Measurements from ENCODE around the gene UTP11.

GRCh38 chr1:37983546-37983945 lies 29.0 kb upstream of the UTP11 start:
- TF ChIP-seq, protein P1, sequence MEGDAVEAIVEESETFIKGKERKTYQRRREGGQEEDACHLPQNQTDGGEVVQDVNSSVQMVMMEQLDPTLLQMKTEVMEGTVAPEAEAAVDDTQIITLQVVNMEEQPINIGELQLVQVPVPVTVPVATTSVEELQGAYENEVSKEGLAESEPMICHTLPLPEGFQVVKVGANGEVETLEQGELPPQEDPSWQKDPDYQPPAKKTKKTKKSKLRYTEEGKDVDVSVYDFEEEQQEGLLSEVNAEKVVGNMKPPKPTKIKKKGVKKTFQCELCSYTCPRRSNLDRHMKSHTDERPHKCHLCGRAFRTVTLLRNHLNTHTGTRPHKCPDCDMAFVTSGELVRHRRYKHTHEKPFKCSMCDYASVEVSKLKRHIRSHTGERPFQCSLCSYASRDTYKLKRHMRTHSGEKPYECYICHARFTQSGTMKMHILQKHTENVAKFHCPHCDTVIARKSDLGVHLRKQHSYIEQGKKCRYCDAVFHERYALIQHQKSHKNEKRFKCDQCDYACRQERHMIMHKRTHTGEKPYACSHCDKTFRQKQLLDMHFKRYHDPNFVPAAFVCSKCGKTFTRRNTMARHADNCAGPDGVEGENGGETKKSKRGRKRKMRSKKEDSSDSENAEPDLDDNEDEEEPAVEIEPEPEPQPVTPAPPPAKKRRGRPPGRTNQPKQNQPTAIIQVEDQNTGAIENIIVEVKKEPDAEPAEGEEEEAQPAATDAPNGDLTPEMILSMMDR (IDR thresholded peaks at IDR 0.05): no peak
- no peak for TF ChIP-seq POLR2A (IDR thresholded peaks at IDR 0.05)

Measured in thyroid gland (tissue), 4 donors.